Spinal cord (tissue), 10 donors: ENCODE results near the gene TCL1B. TPM values are rescaled to one million over a fixed set of nuclear protein-coding genes. Genes with fewer than 3 reads are reported as not detected.

ENCODE experiments used
- DNase-seq, 6 donors: peaks; one replicate each; pipeline versions ENCODE4 v3.0.0 to v3.0.0-alpha.2; 2013 to 2015; ENCODE audit warnings: low spot score in 6 of 6, low read depth in 4 of 6
- H3K27ac ChIP-seq: one replicate; pipeline ENCODE4 v1.5.1; 2013; ENCODE audit warnings: low read depth, low read length, control low read depth
- H3K27me3 ChIP-seq: one replicate; pipeline ENCODE4 v1.6.1; 2013; ENCODE audit warnings: low read length; ENCODE audit not compliant: control insufficient read depth, insufficient read depth
- H3K36me3 ChIP-seq: one replicate; pipeline ENCODE4 v1.6.1; 2013; ENCODE audit warnings: low read length; ENCODE audit not compliant: control insufficient read depth, insufficient read depth
- H3K4me1 ChIP-seq: one replicate; pipeline ENCODE4 v1.6.1; 2013; ENCODE audit warnings: low read length; ENCODE audit not compliant: control insufficient read depth, insufficient read depth
- H3K4me3 ChIP-seq: one replicate; pipeline ENCODE4 v1.5.1; 2013; ENCODE audit warnings: low read depth, low read length, control low read depth
- H3K9me3 ChIP-seq: one replicate; pipeline ENCODE4 v1.6.1; 2013; ENCODE audit warnings: low read length; ENCODE audit not compliant: control insufficient read depth, insufficient read depth
- WGBS: methylation state at CpG from one replicate; pipeline ENCODE4 v1.1.5; 2013; ENCODE audit warnings: missing lambda C conversion rate; ENCODE audit not compliant: insufficient coverage; 5-methylcytosine and 5-hydroxymethylcytosine counted together
- long read RNA-seq, 4 donors: transcript quantifications; one replicate each; lab custom pipeline, GENCODE V29; 2026
- polyA plus RNA-seq, 2 donors: library from polyadenylated mRNA; unstranded; fragments of 120-200 nt; gene quantifications; one replicate each; pipeline ENCODE4 v1.2.1, GENCODE V29; 2013; ENCODE audit not compliant: insufficient read length in 2 of 2
- total RNA-seq, 2 donors: library from RNA; depleted of rRNA in 1 of 2; stranded (reverse); fragments of 120-200 nt in 1 of 2; fragments of >200 nt in 1 of 2; gene quantifications; one replicate each; pipeline versions ENCODE4 v1.2.3 to v1.2.4, GENCODE V29; 2013 to 2014
- donor health status: healthy.

The TCL1B gene, protein sequence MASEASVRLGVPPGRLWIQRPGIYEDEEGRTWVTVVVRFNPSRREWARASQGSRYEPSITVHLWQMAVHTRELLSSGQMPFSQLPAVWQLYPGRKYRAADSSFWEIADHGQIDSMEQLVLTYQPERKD
- not detected for total RNA-seq
- not detected for polyA plus RNA-seq
- long read RNA-seq, donor 1 = 0 reads
- long read RNA-seq, donor 2 = 0 reads
- long read RNA-seq, donor 3 = 0 reads
- long read RNA-seq, donor 4 = 0 reads

GRCh38 chr14:95685978-95686922, at the start of gene TCL1B:
TCL1B (plus strand) TSS chr14:95686426; CDS start chr14:95686468, 42 bp downstream.
- no peaks in the 10 kb centered on the region for H3K27me3 ChIP-seq
- WGBS = 87% methylated on average over 30 of the region's 38 CpGs
- no peaks in the 10 kb centered on the region for H3K4me1 ChIP-seq
- no peak within 1 kb of the TSS for H3K4me3 ChIP-seq
- no peaks in the 10 kb centered on the region for H3K36me3 ChIP-seq
- no peaks in the 10 kb centered on the region for H3K9me3 ChIP-seq
- DNase-seq = no peak
- no peak within 1 kb of the TSS for H3K27ac ChIP-seq

DNA sequence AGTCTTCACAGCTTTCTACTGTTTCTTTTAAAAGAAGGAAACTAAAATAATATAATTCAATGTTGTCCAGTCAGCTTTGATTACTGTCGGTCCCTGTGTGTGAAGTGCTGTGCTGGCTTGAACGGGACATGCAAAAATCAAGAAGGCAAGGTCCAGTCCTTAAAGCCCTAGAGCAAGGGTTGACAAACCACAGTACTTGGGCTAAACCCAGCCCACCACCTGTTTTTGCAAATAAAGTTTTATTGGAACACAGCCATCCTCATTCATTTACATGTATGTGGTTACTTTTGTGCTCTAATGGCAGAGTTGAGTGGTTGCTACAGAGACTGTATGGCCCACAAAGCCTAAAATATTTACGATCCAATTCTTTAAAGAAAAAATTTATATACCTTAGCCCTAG, 41.2 kb upstream of the TCL1B start:
- Histone ChIP-seq H3K4me1 (no peaks in the 10 kb centered on the region), H3K4me3 (no peak overlapping the region), H3K27me3 (no peaks in the 10 kb centered on the region), H3K27ac (no peak overlapping the region), H3K9me3 (no peaks in the 10 kb centered on the region), H3K36me3 (no peaks in the 10 kb centered on the region)
- no peak for DNase-seq
- 100% methylated on average over 2 of the region's 3 CpGs for WGBS

GRCh38 chr14:95645389-95645996, 40.7 kb upstream of the TCL1B start:
- Histone ChIP-seq H3K9me3 (no peaks in the 10 kb centered on the region), H3K4me1 (no peaks in the 10 kb centered on the region), H3K27me3 (no peaks in the 10 kb centered on the region), H3K36me3 (no peaks in the 10 kb centered on the region), H3K4me3 (no peak overlapping the region), H3K27ac (no peak overlapping the region)
- no peak for DNase-seq
- 91% methylated on average over 10 of the region's 10 CpGs for WGBS

DNA sequence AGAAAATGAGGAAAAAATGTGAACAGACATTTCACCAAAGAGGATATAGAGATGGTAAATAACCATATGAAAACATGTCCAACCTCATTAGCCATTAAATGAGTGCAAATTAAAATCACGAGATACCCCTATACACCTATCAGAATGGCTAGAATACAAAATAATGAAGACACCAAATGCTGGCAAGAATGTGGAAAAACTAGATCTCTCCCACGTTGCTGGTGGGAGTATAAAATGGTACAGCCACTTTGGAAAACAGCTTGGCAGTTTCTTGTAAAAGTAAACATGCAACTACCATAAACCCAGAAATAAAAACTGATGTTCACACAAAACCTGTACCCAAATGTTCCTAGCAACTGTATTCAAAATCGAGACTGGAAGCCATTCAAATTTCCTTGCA, 38.3 kb upstream of the TCL1B start:
- no peak for DNase-seq
- Histone ChIP-seq H3K27ac (no peak overlapping the region), H3K9me3 (no peaks in the 10 kb centered on the region), H3K4me3 (no peak overlapping the region), H3K4me1 (no peaks in the 10 kb centered on the region), H3K27me3 (no peaks in the 10 kb centered on the region), H3K36me3 (no peaks in the 10 kb centered on the region)
- no CpG with 5 or more reads among the region's 3 CpGs for WGBS

DNA sequence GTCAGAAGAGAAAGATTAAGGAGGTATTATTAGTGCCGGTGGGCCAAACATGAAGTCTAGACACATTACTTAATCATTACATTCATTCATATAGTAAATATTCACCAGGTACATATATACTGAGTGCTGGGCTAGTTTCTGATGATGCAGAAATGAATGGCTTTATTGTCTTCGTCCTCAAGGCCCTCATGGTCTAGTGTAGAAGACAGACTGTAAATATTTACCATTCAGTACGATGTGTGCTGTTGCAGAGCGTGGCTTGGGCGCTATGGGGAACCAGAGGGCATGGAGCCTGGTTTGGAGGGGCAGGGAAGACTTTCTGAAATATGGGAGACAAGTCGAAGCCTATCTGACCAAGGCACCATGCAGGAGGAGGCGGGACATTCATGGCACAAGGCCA, 37.0 kb upstream of the TCL1B start:
- Histone ChIP-seq H3K36me3 (no peaks in the 10 kb centered on the region), H3K27me3 (no peaks in the 10 kb centered on the region), H3K27ac (no peak overlapping the region), H3K4me1 (no peaks in the 10 kb centered on the region), H3K4me3 (no peak overlapping the region), H3K9me3 (no peaks in the 10 kb centered on the region)
- DNase-seq = no peak
- 93% methylated on average over 6 of the region's 7 CpGs for WGBS

DNA sequence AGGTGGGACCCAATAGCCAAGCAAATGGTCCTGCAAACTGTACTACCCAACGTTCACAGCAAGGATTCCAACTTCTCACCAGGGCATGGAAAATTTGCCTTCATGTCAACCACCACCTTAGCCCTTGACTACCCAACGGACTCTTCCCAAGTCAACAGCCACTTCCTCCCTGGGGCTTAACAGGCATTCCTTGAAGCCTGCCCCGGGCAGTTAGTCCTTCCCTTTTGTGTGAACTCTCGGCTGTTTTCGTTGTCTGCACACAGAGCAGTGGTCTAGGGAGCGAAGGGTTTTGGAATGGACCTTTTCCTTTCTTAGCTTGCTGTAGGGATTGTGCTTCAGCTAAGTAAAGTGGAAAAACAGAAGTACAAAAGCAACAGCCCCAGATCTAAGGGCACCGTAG, 35.2 kb upstream of the TCL1B start:
- 89% methylated on average over 6 of the region's 7 CpGs for WGBS
- no peak for DNase-seq
- Histone ChIP-seq H3K4me3 (no peak overlapping the region), H3K9me3 (no peaks in the 10 kb centered on the region), H3K27ac (no peak overlapping the region), H3K27me3 (no peaks in the 10 kb centered on the region), H3K36me3 (no peaks in the 10 kb centered on the region), H3K4me1 (no peaks in the 10 kb centered on the region)

DNA sequence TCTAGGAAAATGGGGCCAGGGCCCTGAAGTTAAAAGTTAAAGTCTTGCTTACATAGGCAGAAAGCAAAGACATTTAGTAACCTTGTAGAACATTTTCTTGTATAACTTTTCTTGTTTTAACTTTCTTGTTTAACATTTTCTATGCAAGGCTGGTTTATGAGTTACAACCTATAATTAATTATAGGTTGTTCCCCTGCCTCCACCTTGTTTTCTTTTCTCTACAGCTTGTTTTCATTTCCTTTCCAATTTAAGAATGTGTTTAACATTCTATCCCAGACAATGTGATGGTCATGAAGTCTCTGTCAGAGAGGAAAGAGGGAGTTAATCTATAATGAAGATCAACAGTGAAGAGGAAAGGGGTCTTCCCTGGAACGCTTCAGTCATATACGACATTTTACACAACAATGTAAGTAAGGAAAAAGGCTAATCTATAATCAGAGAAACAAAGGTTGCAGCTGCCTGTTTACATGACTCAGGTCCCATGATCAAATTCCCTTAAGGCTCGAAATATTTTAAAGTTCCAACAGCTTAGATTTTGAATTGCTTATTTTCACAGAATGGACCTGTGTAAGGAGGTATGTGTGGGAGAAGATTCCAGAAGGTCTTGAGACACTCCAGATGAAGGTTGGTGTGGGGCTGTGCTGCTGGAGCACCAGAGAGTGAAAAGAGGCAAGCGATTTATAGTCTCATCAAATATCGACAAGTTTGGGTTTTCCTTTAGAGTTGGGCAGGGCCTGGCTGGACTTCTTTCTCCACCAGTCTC, 34.2 kb upstream of the TCL1B start:
- no peak for DNase-seq
- 95% methylated on average over 2 of the region's 5 CpGs for WGBS
- H3K4me1 ChIP-seq = no peaks in the 10 kb centered on the region

GRCh38 chr14:95652690-95653089, 33.5 kb upstream of the TCL1B start:
- Histone ChIP-seq H3K4me1 (no peaks in the 10 kb centered on the region), H3K27me3 (no peaks in the 10 kb centered on the region), H3K27ac (no peak overlapping the region), H3K4me3 (no peak overlapping the region), H3K36me3 (no peaks in the 10 kb centered on the region), H3K9me3 (no peaks in the 10 kb centered on the region)
- DNase-seq = no peak
- WGBS = 33% methylated on average over 1 of the region's 2 CpGs

More for the DNA sequence above, 34.2 kb upstream of the TCL1B start:
- no peaks in the 10 kb centered on the region for H3K9me3 ChIP-seq
- H3K36me3 ChIP-seq = no peaks in the 10 kb centered on the region
- no peak overlapping the region for H3K27ac ChIP-seq
- no peak overlapping the region for H3K4me3 ChIP-seq
- no peaks in the 10 kb centered on the region for H3K27me3 ChIP-seq

- no peak overlapping the region for H3K4me3 ChIP-seq
- H3K4me1 ChIP-seq = peaks cover 9% of the 10 kb centered on the region
- H3K36me3 ChIP-seq = no peaks in the 10 kb centered on the region
- H3K27ac ChIP-seq = no peak overlapping the region
- no peaks in the 10 kb centered on the region for H3K9me3 ChIP-seq
- WGBS = no CpG with 5 or more reads among the region's 1 CpG
- H3K27me3 ChIP-seq = no peaks in the 10 kb centered on the region
- no peak for DNase-seq
These were observed 30.8 kb upstream of the TCL1B start for GRCh38 chr14:95655461-95655860.
